HG03025 (cell line): ENCODE results near the gene TBX10.
"Not testable (repeated sequence)": the region's sequence is repeated elsewhere in the genome, so short reads cannot be mapped to it uniquely, and the experiment has no call there.

Source experiments
- ATAC-seq: cut with Tn5 transposase; IDR thresholded peaks from one replicate; pipeline ENCODE4 v1.9.1; 2021; ENCODE audit warnings: mild to moderate bottlenecking, moderate library complexity; ENCODE audit not compliant: unreplicated experiment, low FRiP score

The TBX10 gene

DNA sequence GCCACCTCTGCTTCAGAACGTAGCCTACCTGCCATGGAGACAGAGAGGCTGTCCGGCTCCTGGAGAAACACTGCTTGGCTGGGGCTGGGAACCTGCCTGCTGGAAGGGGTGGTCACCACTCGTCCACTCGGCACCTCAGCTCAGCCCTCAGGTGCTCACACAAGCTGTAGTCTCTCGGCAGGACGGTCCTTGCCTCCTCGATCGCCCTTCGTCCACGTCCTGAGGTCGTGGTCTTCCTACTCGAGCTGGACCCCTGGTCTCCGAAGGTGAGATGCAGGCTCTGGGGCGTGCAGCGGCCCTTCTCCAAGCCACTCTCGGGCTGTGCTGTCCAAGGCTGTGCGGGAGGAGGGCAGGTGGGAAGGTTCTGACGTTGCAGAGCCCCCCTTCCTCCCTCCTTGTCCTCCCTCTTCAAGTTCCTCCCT lies at the start of gene TBX10:
TSS of gene TBX10 (minus strand) at position 326 of the 422 bp plus-strand sequence. CDS start at position 35, 291 bp downstream.
- ATAC-seq, result no peak

- ATAC-seq, result no peak
These were observed 49.6 kb upstream of the TBX10 start for GRCh38 chr11:67689178-67689577.

DNA sequence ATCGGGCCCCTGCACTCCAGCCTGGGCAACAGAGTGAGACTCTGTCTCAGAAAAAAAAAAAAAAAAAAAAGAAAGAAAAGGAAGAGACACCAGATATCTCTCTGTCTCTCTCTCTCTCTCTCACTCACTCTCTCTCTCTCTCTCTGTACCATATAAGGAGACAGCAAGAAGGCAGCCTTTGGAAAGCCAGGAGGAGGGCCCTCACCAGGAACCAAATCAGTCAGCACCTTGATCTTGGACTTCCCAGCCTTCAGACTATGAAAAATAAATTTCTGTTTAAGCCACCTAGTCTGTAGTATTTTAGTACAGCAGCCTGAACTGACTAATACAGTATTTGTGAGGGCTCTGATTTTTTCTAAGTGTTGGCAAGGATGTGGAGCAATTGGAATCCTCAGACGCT lies 48.4 kb upstream of the TBX10 start:
- no peak for ATAC-seq

DNA sequence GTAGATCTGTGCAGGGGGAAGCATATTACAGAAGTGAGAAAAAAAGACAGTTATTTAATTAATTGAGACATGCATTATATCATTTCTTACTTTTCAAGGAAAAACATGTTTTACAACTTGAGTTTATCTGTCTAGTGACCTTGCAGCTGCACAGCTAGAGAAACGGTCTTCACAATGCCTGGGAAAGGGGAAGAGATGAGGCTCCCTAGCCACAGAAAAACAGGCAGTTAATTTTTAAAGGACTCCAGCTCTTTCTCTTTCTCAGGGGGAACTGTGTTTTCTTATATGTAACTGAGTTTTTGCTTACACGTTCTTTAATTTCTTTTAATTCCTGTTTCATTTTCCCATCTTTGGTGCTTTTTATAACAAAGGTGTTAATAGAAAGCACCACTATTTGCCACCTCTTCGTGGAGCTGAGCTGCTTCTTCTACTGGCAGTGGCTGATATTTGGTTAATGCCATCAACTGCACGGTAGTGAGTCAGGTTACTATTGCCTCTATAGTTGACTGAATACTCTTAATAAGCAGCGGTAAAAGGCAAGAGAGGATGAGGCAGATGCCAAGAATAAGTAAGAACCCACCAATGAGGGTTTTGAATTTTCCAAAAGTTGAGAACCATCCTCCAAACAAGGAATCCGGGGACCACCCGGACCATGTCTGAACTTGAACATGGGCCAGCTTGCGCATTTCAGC lies 46.2 kb upstream of the TBX10 start:
- ATAC-seq, result not testable (repeated sequence)

DNA sequence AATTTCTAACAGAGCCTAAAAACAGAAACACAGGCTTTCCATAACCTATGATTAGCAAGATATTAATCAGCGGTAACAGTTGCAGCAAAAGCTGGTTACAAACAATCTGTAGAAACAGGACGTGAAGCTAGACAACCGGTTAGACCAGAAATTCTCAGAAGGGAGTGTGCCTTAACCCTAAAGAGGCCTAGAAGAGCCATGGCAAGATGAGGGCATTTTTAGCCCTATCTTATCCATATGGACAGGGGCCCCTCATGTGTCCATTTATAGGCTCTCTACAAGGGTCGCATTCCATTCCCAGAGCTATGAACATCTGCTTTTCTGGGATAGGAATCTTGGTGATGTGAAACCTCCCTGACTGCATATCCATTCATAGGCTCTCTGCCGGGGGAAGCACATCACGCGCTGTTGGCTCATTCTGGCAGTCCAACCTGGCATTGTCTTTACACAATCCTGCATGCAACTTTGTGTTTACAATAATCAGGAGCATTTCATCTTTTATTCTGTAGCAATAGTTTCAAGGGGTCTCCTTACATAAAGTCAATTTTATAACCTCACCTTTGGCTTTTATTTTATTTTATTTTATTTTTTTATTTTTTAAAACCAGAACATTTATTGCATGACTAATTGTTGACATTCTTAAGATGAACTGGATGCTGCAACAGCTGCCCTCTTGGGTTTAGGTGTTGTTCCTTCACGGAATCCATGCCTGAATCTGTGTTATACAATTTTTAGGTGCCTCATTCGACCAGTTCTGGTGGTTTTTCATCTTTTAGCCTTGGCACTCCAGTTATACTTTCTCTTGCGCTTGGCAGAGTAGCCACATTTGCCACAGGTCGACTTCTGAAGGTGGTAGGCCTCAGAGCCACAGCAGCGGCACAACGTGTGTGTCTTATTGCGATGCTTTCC lies 42.8 kb upstream of the TBX10 start:
- not testable (repeated sequence) for ATAC-seq

DNA sequence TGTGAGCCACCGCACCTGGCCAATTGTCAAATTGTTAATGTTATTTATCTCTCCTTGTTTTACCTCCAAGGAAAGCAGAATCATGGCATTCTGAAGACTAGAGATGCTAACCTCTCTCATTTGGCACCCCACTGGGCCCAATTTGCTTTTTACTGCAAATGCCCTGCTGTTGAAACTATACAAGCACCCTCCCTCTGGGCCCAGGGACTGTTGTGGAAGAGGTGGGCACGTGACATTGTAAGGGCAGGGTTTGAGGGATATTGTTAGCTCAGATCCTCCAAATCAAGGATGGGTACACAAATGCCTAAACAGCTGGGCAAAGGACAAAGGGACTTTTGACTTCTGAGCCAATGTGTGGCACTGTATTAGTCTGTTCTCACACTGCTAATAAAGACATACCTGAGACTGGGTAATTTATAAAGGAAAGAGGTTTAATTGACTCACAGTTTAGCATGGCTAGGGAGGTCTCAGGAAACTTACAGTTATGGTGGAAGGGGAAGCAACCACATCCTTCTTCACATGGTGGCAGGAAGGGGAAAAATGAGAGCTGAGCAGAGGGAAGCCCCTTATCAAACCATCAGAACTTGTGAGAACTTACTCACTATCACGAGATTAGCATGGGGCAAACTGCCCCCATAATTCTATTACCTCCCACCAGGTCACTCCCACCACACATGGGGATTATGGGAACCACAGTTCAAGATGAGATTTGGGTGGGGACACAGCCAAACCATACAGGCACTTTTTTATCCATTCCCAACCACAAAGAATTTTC lies 41.3 kb upstream of the TBX10 start:
- ATAC-seq, result no peak

- no peak for ATAC-seq
These were observed 35.6 kb upstream of the TBX10 start for GRCh38 chr11:67675058-67675747.

GRCh38 chr11:67674442-67674871 lies 34.9 kb upstream of the TBX10 start, which contains the start of gene ALDH3B2:
Gene ALDH3B2 (minus strand): TSS chr11:67674623. CDS start chr11:67666935, 7,688 bp downstream.
- ATAC-seq, result no peak

DNA sequence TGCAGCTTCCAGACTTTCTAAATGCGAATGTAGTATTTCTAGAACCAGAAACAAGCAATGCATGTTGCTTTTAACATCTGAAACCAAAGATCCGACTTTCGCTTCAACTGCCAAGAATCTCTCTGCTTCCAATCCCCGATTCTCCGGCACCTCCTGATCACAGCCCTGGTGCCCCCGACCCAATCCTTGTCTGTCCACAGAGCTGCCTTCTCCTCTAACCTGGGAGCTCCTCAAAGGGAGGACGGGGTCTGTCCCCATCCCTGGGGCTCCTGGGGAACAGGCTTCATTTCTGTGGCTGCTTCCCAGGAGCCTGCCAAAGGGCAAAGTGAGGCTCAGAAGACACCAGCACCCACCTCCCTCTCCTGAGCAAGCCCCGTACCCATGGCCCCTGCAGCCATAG lies 34.3 kb upstream of the TBX10 start:
- no peak for ATAC-seq

DNA sequence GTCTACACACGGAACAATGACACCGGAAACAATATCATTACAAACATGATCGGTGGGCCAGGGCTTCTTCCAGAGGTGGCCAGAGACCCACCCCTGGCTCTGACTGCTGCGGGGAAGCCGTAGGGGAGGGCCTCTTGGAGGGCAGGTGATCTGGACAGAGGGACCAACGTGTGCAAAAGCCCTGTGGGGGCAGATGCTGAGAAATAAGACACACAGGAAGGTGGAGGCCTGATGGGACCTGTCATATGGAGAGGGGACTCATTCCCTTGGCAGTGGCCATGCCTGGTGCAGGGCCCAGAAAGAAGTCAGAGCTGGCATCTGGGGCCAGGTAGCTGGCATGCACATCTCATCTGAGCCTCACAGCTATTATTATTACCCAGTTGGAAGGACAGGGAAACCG lies 33.8 kb upstream of the TBX10 start:
- no peak for ATAC-seq

DNA sequence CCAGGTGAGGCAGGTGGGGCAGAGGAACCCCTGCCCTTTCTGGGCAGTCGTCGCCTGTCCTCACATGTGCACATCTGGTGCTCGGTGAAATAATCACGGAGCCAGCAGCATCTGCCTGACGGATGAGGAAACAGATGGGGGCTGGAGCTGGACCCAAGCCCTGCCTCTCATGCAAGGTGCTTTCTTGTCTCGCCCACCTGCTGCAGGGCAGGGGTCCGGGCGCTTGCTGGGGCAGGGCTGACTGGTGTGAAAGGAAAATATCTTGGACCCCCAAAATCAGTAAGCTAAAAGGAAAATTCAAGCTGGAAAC lies 31.6 kb upstream of the TBX10 start:
- no peak for ATAC-seq

- no peak for ATAC-seq
These were observed 31.0 kb upstream of the TBX10 start for GRCh38 chr11:67670316-67671210.

DNA sequence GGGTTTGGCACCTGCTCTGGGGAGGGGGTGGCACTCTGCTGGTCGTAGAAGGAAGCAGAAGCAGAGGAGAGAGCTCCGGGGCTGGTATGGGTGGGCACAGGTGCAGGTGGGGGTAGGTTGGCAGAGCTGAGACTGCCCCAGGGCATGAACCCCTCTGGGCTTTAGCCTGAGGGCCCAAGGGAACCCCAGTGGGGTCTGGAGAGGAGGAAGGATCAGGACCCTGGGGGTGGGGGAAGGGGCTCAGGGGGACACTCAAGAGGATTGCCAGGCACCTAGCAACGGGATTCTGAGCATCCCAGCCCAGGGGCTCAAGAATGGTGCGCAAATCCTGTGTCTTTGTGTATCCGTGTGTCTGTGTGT lies 28.6 kb upstream of the TBX10 start:
- no peak for ATAC-seq

DNA sequence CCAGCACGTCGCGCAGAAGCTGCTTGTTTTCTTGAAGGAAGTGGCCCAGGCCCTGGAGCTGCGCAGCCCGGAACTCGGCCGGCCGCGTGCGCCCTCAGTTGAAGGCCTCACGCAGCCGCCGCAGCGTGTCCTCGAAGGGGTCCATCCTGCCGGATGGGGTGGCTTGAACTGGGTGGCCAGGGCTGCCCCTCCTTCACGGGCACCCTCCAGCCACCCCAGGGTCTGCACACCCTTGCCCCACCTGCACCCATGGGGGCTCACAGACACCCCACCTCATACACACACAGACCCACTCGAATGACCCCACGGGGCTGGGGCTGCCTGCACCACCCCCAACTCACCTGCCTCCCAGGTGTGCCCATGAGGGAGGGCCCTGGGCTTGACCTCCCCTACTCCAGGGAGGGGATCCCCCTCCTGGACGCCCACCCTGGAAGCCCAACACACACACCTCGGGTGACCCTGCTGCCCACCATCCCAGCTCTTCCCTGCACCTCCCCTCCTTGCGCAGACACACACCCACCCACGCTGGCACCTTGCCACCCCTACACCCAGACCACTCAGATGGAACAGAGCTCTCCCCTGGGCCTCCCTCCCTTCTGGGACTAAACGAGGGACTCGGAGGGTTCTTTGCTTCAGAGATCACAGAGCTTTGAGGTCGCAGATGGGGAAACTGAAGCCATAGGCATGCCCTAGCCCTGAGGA lies 28.1 kb upstream of the TBX10 start:
- no peak for ATAC-seq

DNA sequence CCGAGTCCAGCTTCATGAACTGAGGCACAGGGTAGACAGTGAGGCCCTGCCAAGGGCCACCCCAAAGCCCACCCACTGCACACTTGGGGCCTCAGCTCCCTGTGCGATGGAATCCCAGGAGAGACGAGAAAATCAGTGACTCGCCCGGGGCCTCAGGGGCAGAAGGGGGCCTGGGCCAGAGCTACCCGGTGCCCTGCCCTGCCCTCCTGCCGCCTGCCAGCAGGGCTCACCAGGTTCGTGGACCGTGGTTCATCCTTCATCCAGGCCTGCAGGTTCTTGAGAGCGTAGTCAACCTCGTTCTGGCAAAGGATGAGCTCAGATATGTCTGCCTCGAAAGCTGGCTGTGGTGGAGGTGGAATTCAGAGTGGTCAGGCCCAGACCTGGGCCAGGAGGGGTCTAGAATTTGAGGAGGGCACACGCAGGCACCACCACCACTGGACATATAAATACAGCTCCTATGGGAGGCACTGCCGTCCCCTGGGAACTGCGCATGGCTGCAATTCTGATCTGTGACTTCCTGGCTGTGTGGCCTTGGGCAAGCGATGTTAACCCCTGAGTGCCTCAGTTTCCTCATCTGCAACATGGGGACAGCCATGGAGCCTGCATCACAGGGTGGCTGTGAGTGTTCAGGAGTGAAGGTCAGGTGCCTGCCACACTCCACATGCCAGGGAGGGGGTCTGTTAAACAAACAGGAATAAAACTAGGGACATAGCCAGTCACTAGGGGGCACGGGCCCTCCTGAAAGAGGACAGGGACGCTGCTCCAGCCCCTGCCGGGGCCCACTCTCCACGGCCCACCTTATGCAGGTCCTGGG lies 27.3 kb upstream of the TBX10 start:
- ATAC-seq, result no peak

- no peak for ATAC-seq
These were observed 26.7 kb upstream of the TBX10 start for GRCh38 chr11:67666303-67666645.

- ATAC-seq, result no peak
These were observed 26.2 kb upstream of the TBX10 start for GRCh38 chr11:67665541-67666302.
